ENCODE data around the gene KCNJ14. TPM values are rescaled to one million over a fixed set of nuclear protein-coding genes. Genes with fewer than 3 reads are reported as not detected.
A peak's percentile ranks its signal among the peaks of the same experiment; 100 is the strongest.

Gene KCNJ14
- polyA plus RNA-seq, 3 donors: 0.09 to 0.56 TPM; not detected in 1

DNA sequence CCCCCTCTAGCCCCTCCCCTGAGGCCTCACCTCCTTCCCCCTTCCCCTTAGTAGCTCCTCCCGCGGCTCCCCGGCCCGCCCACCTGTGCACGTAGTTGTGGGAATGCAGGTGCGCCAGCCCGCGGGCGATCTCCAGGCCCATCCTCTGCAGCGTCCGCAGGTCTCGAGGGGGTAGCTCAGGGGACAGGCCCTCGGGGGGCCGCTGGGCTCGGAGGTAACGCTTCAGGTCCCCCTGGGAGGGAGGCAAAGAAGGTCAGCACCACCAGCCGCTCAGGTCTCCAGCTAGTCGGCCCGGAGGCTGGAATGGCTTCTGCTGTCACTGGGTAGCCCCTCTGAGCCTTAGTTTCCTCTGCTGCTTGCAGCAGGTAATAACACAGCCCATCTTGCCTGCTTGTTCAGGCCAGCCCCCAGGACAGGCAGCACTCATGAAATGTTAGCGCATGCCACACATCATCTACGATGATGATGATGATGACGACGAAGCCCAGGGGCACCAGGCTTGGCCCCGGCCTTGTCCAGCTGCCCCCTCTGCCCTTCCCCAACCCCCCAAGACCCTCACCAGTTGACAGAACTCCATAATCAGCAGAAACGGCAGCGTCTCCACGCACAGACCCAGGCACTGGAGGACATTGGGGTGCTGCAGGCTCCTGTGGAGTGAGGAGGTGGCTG is 47.1 kb downstream of the KCNJ14 start:
- H2AFZ ChIP-seq (ENCODE audit: insufficient read depth, low read depth, low read length, poor library complexity, severe bottlenecking): peak overlapping the region; percentile 33
- H3K36me3 Mint-ChIP-seq: no peaks in the 10 kb centered on the region
- no peak overlapping the region for H3K4me3 Mint-ChIP-seq
- peaks cover 0 to 6% (median 4%) of the 10 kb centered on the region in 7 donors for H3K9me3 Mint-ChIP-seq
- H4K20me1 ChIP-seq (ENCODE audit: insufficient read depth, low read length): no peaks in the 10 kb centered on the region
- H3K36me3 ChIP-seq (replicated peaks in 1 of 2; ENCODE audit: control insufficient read depth in 1 of 2, insufficient read depth in 2 of 2, low read length in 2 of 2): no peaks in the 10 kb centered on the region
- H3K27me3 Mint-ChIP-seq (ENCODE audit: low read depth in 3 of 3): peaks cover 18 to 45% (median 27%) of the 10 kb centered on the region in 3 donors
- no peaks in the 10 kb centered on the region for H3K79me2 ChIP-seq (ENCODE audit: insufficient read depth, low read length)
- H3K4me1 Mint-ChIP-seq: peaks cover 20% of the 10 kb centered on the region
- no peaks in the 10 kb centered on the region for H3K9me3 ChIP-seq (replicated peaks in 1 of 2; ENCODE audit: control insufficient read depth in 1 of 2, insufficient read depth in 1 of 2, low read length in 2 of 2)
- intact Hi-C loops (cut with micrococcal nuclease): loop anchor here in 1 of 2 donors (1.0 kb wide), 1 partner anchor 9 kb away; no protein-coding TSS in a partner anchor
- H3K27ac Mint-ChIP-seq: peak overlapping the region in 1 of 7 donors; percentile 78
- H3K4me1 ChIP-seq (ENCODE audit: control insufficient read depth in 1 of 2, insufficient read depth in 2 of 2, low read length in 2 of 2): peaks cover 9 to 19% of the 10 kb centered on the region in 2 donors
- TF ChIP-seq, protein P1, sequence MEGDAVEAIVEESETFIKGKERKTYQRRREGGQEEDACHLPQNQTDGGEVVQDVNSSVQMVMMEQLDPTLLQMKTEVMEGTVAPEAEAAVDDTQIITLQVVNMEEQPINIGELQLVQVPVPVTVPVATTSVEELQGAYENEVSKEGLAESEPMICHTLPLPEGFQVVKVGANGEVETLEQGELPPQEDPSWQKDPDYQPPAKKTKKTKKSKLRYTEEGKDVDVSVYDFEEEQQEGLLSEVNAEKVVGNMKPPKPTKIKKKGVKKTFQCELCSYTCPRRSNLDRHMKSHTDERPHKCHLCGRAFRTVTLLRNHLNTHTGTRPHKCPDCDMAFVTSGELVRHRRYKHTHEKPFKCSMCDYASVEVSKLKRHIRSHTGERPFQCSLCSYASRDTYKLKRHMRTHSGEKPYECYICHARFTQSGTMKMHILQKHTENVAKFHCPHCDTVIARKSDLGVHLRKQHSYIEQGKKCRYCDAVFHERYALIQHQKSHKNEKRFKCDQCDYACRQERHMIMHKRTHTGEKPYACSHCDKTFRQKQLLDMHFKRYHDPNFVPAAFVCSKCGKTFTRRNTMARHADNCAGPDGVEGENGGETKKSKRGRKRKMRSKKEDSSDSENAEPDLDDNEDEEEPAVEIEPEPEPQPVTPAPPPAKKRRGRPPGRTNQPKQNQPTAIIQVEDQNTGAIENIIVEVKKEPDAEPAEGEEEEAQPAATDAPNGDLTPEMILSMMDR (IDR thresholded peaks at IDR 0.05): no peak
- DNase-seq: no peak
- peak overlapping the region; percentile 42 for H3K4me2 ChIP-seq (replicated peaks; ENCODE audit: extremely low read depth, low read length, poor library complexity, severe bottlenecking)
- H3K27ac ChIP-seq (ENCODE audit: low read depth in 1 of 2, low read length in 2 of 2): no peak overlapping the region
- no peak overlapping the region for H3K9ac ChIP-seq (ENCODE audit: insufficient read depth, low read length, poor library complexity, severe bottlenecking)
- 18% methylated on average over 21 of the region's 27 CpGs for WGBS (ENCODE audit: insufficient coverage)
- H3K4me3 ChIP-seq (replicated peaks in 1 of 3; ENCODE audit: low read depth in 2 of 3, low read length in 3 of 3): peak overlapping the region in 1 of 3 experiments; percentile 37
- peaks cover 7 to 32% of the 10 kb centered on the region in 2 donors for H3K27me3 ChIP-seq (ENCODE audit: control insufficient read depth in 2 of 2, insufficient read depth in 2 of 2, low read length in 2 of 2)

GRCh38 chr19:48506138-48506733 is 50.9 kb downstream of the KCNJ14 start:
- intact Hi-C loops (cut with micrococcal nuclease): loop anchor here (2.0 to 5.0 kb wide), 2 partner anchors 79 to 81 kb away; no protein-coding TSS in a partner anchor
- no peak overlapping the region for H3K9ac ChIP-seq (ENCODE audit: insufficient read depth, low read length, poor library complexity, severe bottlenecking)
- no peak overlapping the region for H3K27ac ChIP-seq (ENCODE audit: low read depth in 1 of 2, low read length in 2 of 2)
- peak; percentile 27 to 57 (median 33) for DNase-seq
- H3K4me1 ChIP-seq (ENCODE audit: control insufficient read depth in 1 of 2, insufficient read depth in 2 of 2, low read length in 2 of 2): peaks cover 5 to 21% of the 10 kb centered on the region in 2 donors
- peaks cover 0 to 11% (median 6%) of the 10 kb centered on the region in 7 donors for H3K9me3 Mint-ChIP-seq
- TF ChIP-seq, protein P1 (IDR thresholded peaks at IDR 0.05): peak; percentile 68
- H3K4me3 ChIP-seq (replicated peaks in 1 of 3; ENCODE audit: low read depth in 2 of 3, low read length in 3 of 3): no peak overlapping the region
- peaks cover 0 to 4% of the 10 kb centered on the region in 2 donors for H3K9me3 ChIP-seq (replicated peaks in 1 of 2; ENCODE audit: control insufficient read depth in 1 of 2, insufficient read depth in 1 of 2, low read length in 2 of 2)
- no peak overlapping the region for H3K4me2 ChIP-seq (replicated peaks; ENCODE audit: extremely low read depth, low read length, poor library complexity, severe bottlenecking)
- peaks cover 16 to 24% (median 18%) of the 10 kb centered on the region in 3 donors for H3K27me3 Mint-ChIP-seq (ENCODE audit: low read depth in 3 of 3)
- 94% methylated on average over 4 of the region's 5 CpGs for WGBS (ENCODE audit: insufficient coverage)
- peaks cover 4 to 16% of the 10 kb centered on the region in 2 donors for H3K27me3 ChIP-seq (ENCODE audit: control insufficient read depth in 2 of 2, insufficient read depth in 2 of 2, low read length in 2 of 2)
- H2AFZ ChIP-seq (ENCODE audit: insufficient read depth, low read depth, low read length, poor library complexity, severe bottlenecking): no peak overlapping the region
- H3K36me3 Mint-ChIP-seq: peaks cover 0 to 5% of the 10 kb centered on the region in 2 donors
- H3K4me3 Mint-ChIP-seq: no peak overlapping the region
- no peaks in the 10 kb centered on the region for H3K79me2 ChIP-seq (ENCODE audit: insufficient read depth, low read length)
- peaks cover 24% of the 10 kb centered on the region for H3K4me1 Mint-ChIP-seq
- H3K36me3 ChIP-seq (replicated peaks in 1 of 2; ENCODE audit: control insufficient read depth in 1 of 2, insufficient read depth in 2 of 2, low read length in 2 of 2): no peaks in the 10 kb centered on the region
- no peak overlapping the region for H3K27ac Mint-ChIP-seq
- H4K20me1 ChIP-seq (ENCODE audit: insufficient read depth, low read length): no peaks in the 10 kb centered on the region
